ENCODE data around the gene CNIH3. TPM values are rescaled to one million over a fixed set of nuclear protein-coding genes. Genes with fewer than 3 reads are reported as not detected.

CNIH3 gene
- total and polyA plus RNA-seq, 8 donors = 0.45 to 18.7 (median 3.1) TPM; not detected in 1

- Histone ChIP-seq H3K27me3 (peaks cover 8 to 53% (median 32%) of the 10 kb centered on the region in 3 donors), H3K4me3 (peak overlapping the region; percentile 45 to 67 (median 54)), H3K27ac (no peak overlapping the region), H3K9me3 (no peaks in the 10 kb centered on the region), H3K36me3 (no peaks in the 10 kb centered on the region), H3K4me1 (peaks cover 20 to 32% (median 24%) of the 10 kb centered on the region in 4 donors)
- intact Hi-C loops (cut with DNase I; ENCODE audit: low total_unique reads) = no loop called here
- WGBS, 5 donors = 2 to 5% (median 3%) methylated on average over 34 to 52 of the region's 52 CpGs
- TF ChIP-seq POLR2AphosphoS5 (IDR thresholded peaks at IDR 0.05) (no peak), CTCF (IDR thresholded peaks at IDR 0.05) (no peak), POLR2A (IDR thresholded peaks at IDR 0.05) (no peak), EP300 (IDR thresholded peaks at IDR 0.05) (no peak)
- DNase-seq = no peak
Measured at GRCh38 chr1:224616756-224617409, 766 bp downstream of the CNIH3 start.

DNA sequence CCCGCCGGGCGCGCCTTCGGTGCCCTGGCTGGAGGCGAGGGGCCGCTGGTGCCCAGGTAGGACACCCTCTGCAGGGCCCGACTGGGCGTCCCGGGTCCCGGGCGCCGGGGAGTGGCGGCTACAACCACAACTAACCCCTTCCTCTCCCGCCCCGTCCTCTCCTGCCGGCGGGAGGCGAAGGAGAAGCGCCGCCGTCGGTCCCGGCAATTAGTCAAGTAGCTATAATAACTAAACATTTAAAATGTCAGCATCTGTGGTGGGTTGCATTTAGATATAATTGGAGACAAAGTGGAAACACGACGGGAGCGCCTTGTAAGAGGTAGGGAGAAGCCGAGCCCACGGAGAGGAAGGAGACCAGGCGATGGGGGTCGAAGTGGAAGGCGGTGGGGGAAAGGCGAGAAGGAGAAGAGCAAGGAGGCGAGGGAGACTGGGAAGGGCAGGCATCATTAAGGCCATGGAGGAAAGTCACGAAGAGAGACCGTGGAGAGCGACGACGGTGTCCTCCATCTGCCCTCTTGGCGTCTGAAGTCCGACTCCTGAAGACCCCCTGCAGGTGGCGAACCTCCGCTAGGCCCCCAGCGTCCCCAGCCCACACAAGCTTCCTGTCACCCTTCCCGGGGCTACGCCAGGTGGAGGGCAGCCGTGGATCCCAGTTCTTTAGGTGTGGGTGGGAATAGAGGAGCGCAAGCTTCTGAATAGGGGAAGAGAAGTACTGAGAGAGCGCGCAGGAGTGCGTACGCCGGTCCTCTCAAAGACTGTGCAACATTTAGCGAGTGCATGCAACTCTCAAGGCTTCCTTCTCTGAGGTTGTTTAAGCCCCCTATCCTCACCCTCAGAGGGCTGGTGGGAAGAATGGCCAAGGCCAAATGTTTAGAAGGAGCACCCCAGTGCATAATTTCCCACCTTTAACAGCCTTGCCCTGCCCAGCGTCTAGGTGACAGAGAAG, 1.6 kb downstream of the CNIH3 start:
- DNase-seq = no peak
- WGBS, 5 donors = 5 to 8% (median 6%) methylated on average over 46 to 55 of the region's 55 CpGs
- Histone ChIP-seq H3K36me3 (no peaks in the 10 kb centered on the region), H3K27ac (no peak overlapping the region), H3K4me3 (peak overlapping the region; percentile 45 to 67 (median 54)), H3K4me1 (peaks cover 22 to 40% (median 30%) of the 10 kb centered on the region in 4 donors), H3K27me3 (peaks cover 8 to 53% (median 32%) of the 10 kb centered on the region in 3 donors), H3K9me3 (no peaks in the 10 kb centered on the region)
- intact Hi-C loops (cut with DNase I; ENCODE audit: low total_unique reads) = no loop called here
- no peak for TF ChIP-seq POLR2A (IDR thresholded peaks at IDR 0.05)
- no peak for TF ChIP-seq CTCF (IDR thresholded peaks at IDR 0.05)
- TF ChIP-seq EP300 (IDR thresholded peaks at IDR 0.05) = no peak
- TF ChIP-seq POLR2AphosphoS5 (IDR thresholded peaks at IDR 0.05) = no peak

DNA sequence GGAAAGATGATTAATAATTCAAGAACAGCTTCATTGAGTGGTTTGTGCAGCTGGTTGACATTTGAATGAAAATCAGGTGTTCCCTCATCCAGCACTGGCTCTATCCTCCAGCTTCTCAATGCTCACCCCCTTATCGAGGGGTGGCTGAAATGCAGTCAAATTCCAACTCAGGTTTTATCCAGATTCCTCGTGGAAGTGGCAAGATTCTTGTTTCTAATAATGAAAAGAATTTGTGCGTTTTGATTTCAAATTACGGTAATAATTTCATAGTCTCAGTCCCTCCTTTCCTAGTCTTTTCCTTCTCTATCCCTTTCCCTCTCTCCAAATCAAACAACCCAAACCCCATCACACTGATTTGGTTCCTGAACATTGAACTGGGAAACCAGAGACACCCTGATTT, 3.1 kb downstream of the CNIH3 start:
- H3K36me3 ChIP-seq = no peaks in the 10 kb centered on the region
- intact Hi-C loops (cut with DNase I; ENCODE audit: low total_unique reads) = no loop called here
- H3K4me1 ChIP-seq = peaks cover 29 to 51% (median 34%) of the 10 kb centered on the region in 4 donors
- TF ChIP-seq CTCF (IDR thresholded peaks at IDR 0.05) (no peak), POLR2AphosphoS5 (IDR thresholded peaks at IDR 0.05) (no peak), EP300 (IDR thresholded peaks at IDR 0.05) (no peak), POLR2A (IDR thresholded peaks at IDR 0.05) (no peak)
- H3K4me3 ChIP-seq = no peak overlapping the region
- H3K9me3 ChIP-seq = no peaks in the 10 kb centered on the region
- 79 to 86% (median 82%) methylated on average over 4 of the region's 4 CpGs for WGBS, 5 donors
- H3K27me3 ChIP-seq = peaks cover 8 to 52% (median 32%) of the 10 kb centered on the region in 3 donors
- H3K27ac ChIP-seq = no peak overlapping the region
- no peak for DNase-seq

GRCh38 chr1:224620105-224620504, 4.0 kb downstream of the CNIH3 start:
- no peak overlapping the region for H3K27ac ChIP-seq
- TF ChIP-seq EP300 (IDR thresholded peaks at IDR 0.05) = no peak
- TF ChIP-seq CTCF (IDR thresholded peaks at IDR 0.05) = no peak
- TF ChIP-seq POLR2A (IDR thresholded peaks at IDR 0.05) = no peak
- no peak for TF ChIP-seq POLR2AphosphoS5 (IDR thresholded peaks at IDR 0.05)
- peaks cover 8 to 43% (median 32%) of the 10 kb centered on the region in 3 donors for H3K27me3 ChIP-seq
- H3K4me3 ChIP-seq = no peak overlapping the region
- no peaks in the 10 kb centered on the region for H3K9me3 ChIP-seq
- H3K4me1 ChIP-seq = peaks cover 29 to 51% (median 34%) of the 10 kb centered on the region in 4 donors
- DNase-seq = no peak
- intact Hi-C loops (cut with DNase I; ENCODE audit: low total_unique reads) = no loop called here
- no peaks in the 10 kb centered on the region for H3K36me3 ChIP-seq
- 54 to 86% (median 74%) methylated on average over 2 of the region's 2 CpGs for WGBS, 5 donors
